PFSK-1 (cell line): ENCODE results near the gene NUP188.

ENCODE experiments used
- FOXP2 ChIP-seq: optimal IDR thresholded peaks from 2 replicates; pipeline ENCODE3; 2011; ENCODE audit warnings: borderline replicate concordance, control low read depth, inconsistent platforms; ENCODE audit not compliant: insufficient read depth; ENCODE audit errors: extremely low read length, extremely low read depth
- POLR2AphosphoS5 ChIP-seq: IDR thresholded peaks from 2 replicates; pipeline ENCODE4 v1.6.1; 2012; ENCODE audit warnings: low read depth, mild to moderate bottlenecking, control low read depth, low read length, moderate library complexity
- REST ChIP-seq, 2 experiments: IDR thresholded peaks; 2 replicates each; pipeline versions ENCODE4 v1.6.1 to v1.8.0; 2011 to 2012; ENCODE audit warnings: low read depth in 2 of 2, low read length in 2 of 2, control low read depth in 1 of 2, inconsistent platforms in 1 of 2, mild to moderate bottlenecking in 1 of 2, moderate library complexity in 1 of 2; ENCODE audit not compliant: insufficient read depth in 1 of 2
- SIN3A ChIP-seq: IDR thresholded peaks from 2 replicates; pipeline ENCODE4 v1.6.1; 2012; ENCODE audit warnings: mild to moderate bottlenecking, low read length, moderate library complexity, borderline replicate concordance; ENCODE audit not compliant: insufficient read depth
- TAF1 ChIP-seq: IDR thresholded peaks from 2 replicates; pipeline ENCODE4 v1.6.1; 2012; ENCODE audit warnings: low read length, control low read depth, borderline replicate concordance; ENCODE audit not compliant: insufficient read depth

NUP188 gene

GRCh38 chr9:129006328-129007034 is 59.0 kb downstream of the NUP188 start:
- no peak for TF ChIP-seq TAF1
- TF ChIP-seq FOXP2, result no peak
- no peak for TF ChIP-seq REST (IDR thresholded peaks at IDR 0.05; ENCODE audit: insufficient read depth in 1 of 2, low read depth in 2 of 2, low read length in 2 of 2)
- TF ChIP-seq POLR2AphosphoS5, result no peak
- no peak for TF ChIP-seq SIN3A

DNA sequence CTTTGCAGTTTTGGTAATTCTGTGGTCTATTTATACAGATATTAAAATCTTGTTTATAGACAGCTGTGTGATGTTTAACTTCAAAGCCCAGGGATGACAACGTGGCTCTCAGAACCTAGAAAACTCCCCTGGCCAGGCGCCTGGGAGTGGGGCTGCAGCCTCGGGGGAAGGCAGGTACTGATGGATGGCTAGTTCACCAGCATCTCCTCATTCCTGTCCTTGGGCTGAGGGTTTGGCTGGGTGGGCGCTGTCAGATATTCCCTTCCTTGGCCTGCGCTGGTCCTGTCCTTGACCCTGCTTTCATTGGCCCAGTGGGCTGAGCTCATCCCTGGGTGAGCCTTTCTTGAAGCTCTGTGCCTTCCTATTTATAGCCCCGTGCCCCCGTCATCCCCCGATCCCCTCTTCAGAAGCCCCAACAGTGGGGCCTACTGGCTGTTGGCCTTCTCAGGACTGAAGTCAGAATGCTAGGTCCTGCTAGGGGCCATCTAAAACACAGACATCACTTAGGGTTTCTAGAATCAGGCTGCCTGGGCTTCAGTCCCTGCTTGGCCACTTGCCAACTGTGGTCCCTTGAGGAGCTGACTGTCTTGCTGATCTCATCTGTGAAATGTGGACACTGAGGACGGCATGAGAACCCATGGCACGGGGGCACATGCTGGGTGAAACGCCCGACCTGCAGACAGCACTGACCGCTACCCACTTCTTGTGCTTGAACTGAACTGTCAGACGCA is 59.7 kb downstream of the NUP188 start:
- TF ChIP-seq TAF1 (no peak), REST (IDR thresholded peaks at IDR 0.05; ENCODE audit: insufficient read depth in 1 of 2, low read depth in 2 of 2, low read length in 2 of 2) (no peak), POLR2AphosphoS5 (no peak), SIN3A (no peak), FOXP2 (no peak)

DNA sequence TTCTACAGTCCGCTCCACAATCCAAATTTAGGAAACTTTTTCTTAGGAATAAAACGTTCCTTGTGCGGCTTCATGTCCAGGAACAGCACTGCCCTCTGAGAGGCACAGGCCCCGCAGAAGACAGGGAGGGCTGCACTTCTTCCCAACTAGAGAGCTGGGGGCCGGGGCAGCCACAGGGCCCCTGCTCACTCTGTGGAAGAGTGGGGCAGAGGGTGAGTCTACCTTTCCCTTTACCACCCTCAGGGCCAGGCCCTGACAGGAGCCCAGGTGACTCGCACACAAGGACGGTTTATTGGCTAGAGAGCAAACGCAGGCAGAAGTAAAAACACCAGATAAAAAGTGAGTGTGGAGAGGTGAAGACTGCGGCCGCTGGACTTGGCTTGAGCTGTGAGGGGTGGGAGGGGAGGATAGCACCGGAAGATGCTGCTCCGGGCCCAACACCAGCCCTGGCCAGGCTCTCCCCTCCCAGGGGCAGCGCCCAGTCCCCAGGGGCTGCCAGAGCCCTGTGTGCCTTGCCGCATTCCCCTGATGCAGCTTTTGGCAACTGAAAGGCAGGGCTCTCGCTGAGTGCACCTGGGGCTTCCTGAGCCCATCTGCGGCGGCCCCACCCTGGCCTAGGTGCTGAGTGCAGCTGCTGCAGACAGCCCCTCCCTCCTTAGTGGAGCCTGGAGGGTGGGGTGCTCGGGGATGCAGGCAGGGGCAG is 60.4 kb downstream of the NUP188 start:
- TF ChIP-seq FOXP2 (no peak), SIN3A (no peak), REST (IDR thresholded peaks at IDR 0.05; ENCODE audit: insufficient read depth in 1 of 2, low read depth in 2 of 2, low read length in 2 of 2) (no peak), TAF1 (no peak), POLR2AphosphoS5 (no peak)

GRCh38 chr9:129008469-129008965 is 61.0 kb downstream of the NUP188 start:
- TF ChIP-seq SIN3A (no peak), FOXP2 (no peak), TAF1 (no peak), POLR2AphosphoS5 (no peak), REST (IDR thresholded peaks at IDR 0.05; ENCODE audit: insufficient read depth in 1 of 2, low read depth in 2 of 2, low read length in 2 of 2) (no peak)
